ENCODE measurements around the gene BABAM2. TPM values are rescaled to one million over a fixed set of nuclear protein-coding genes. Genes with fewer than 3 reads are reported as not detected.

BABAM2 gene
- total RNA-seq, 1 experiment from 2014 or later = 40.8 TPM

- no peak for DNase-seq
- no peak overlapping the region for H3K4me3 ChIP-seq (ENCODE audit: low read length)
- no peak overlapping the region for H3K27ac ChIP-seq (ENCODE audit: low read length)
- no peak overlapping the region for H2AFZ ChIP-seq (ENCODE audit: low read length)
- no peaks in the 10 kb centered on the region for H3K4me1 ChIP-seq (ENCODE audit: low read length)
- H3K9me2 ChIP-seq (replicated peaks; ENCODE audit: insufficient read depth, low read length) = no peaks in the 10 kb centered on the region
- no peaks in the 10 kb centered on the region for H3K79me2 ChIP-seq (ENCODE audit: low read length)
- no peak overlapping the region for H3K9ac ChIP-seq (ENCODE audit: low read length)
- no peaks in the 10 kb centered on the region for H3K36me3 ChIP-seq (ENCODE audit: insufficient read depth, low read length)
- no peaks in the 10 kb centered on the region for H3K9me3 ChIP-seq (ENCODE audit: low read length)
- H3K27me3 ChIP-seq (ENCODE audit: low read length) = no peaks in the 10 kb centered on the region
- no peak overlapping the region for H3K4me2 ChIP-seq (ENCODE audit: low read depth, low read length, poor library complexity, severe bottlenecking)
- no peaks in the 10 kb centered on the region for H4K20me1 ChIP-seq (ENCODE audit: insufficient read depth, low read depth, low read length)
Observed at GRCh38 chr2:28063492-28063962, 173.0 kb downstream of the BABAM2 start.

GRCh38 chr2:28067602-28068001, 177.1 kb downstream of the BABAM2 start:
- no peaks in the 10 kb centered on the region for H3K36me3 ChIP-seq (ENCODE audit: insufficient read depth, low read length)
- H3K9me3 ChIP-seq (ENCODE audit: low read length) = no peaks in the 10 kb centered on the region
- no peak overlapping the region for H2AFZ ChIP-seq (ENCODE audit: low read length)
- no peak for DNase-seq
- no peaks in the 10 kb centered on the region for H4K20me1 ChIP-seq (ENCODE audit: insufficient read depth, low read depth, low read length)
- H3K9me2 ChIP-seq (replicated peaks; ENCODE audit: insufficient read depth, low read length) = no peaks in the 10 kb centered on the region
- H3K4me3 ChIP-seq (ENCODE audit: low read length) = no peak overlapping the region
- no peak overlapping the region for H3K9ac ChIP-seq (ENCODE audit: low read length)
- no peaks in the 10 kb centered on the region for H3K27me3 ChIP-seq (ENCODE audit: low read length)
- H3K27ac ChIP-seq (ENCODE audit: low read length) = no peak overlapping the region
- H3K4me1 ChIP-seq (ENCODE audit: low read length) = no peaks in the 10 kb centered on the region
- H3K79me2 ChIP-seq (ENCODE audit: low read length) = no peaks in the 10 kb centered on the region
- no peak overlapping the region for H3K4me2 ChIP-seq (ENCODE audit: low read depth, low read length, poor library complexity, severe bottlenecking)

- Histone ChIP-seq H3K4me1 (ENCODE audit: low read length) (no peaks in the 10 kb centered on the region), H4K20me1 (ENCODE audit: insufficient read depth, low read depth, low read length) (0 out of 2 replicates have a peak, but pooled peaks cover 3% of the 10 kb centered on the region), H3K4me2 (ENCODE audit: low read depth, low read length, poor library complexity, severe bottlenecking) (no peak overlapping the region), H3K27ac (ENCODE audit: low read length) (no peak overlapping the region), H3K9ac (ENCODE audit: low read length) (no peak overlapping the region), H3K27me3 (ENCODE audit: low read length) (no peaks in the 10 kb centered on the region), H3K9me3 (ENCODE audit: low read length) (no peaks in the 10 kb centered on the region), H3K9me2 (replicated peaks; ENCODE audit: insufficient read depth, low read length) (no peaks in the 10 kb centered on the region), H3K4me3 (ENCODE audit: low read length) (no peak overlapping the region), H3K79me2 (ENCODE audit: low read length) (no peaks in the 10 kb centered on the region), H3K36me3 (ENCODE audit: insufficient read depth, low read length) (no peaks in the 10 kb centered on the region), H2AFZ (ENCODE audit: low read length) (no peak overlapping the region)
- no peak for DNase-seq
Observed at GRCh38 chr2:28068088-28068487, 177.6 kb downstream of the BABAM2 start.

GRCh38 chr2:28068527-28068926, 178.0 kb downstream of the BABAM2 start:
- no peaks in the 10 kb centered on the region for H3K27me3 ChIP-seq (ENCODE audit: low read length)
- no peak overlapping the region for H3K27ac ChIP-seq (ENCODE audit: low read length)
- H3K9me2 ChIP-seq (replicated peaks; ENCODE audit: insufficient read depth, low read length) = no peaks in the 10 kb centered on the region
- no peak for DNase-seq
- H3K4me1 ChIP-seq (ENCODE audit: low read length) = no peaks in the 10 kb centered on the region
- no peaks in the 10 kb centered on the region for H3K79me2 ChIP-seq (ENCODE audit: low read length)
- H3K36me3 ChIP-seq (ENCODE audit: insufficient read depth, low read length) = no peaks in the 10 kb centered on the region
- H4K20me1 ChIP-seq (ENCODE audit: insufficient read depth, low read depth, low read length) = 0 out of 2 replicates have a peak, but pooled peaks cover 3% of the 10 kb centered on the region
- H3K4me2 ChIP-seq (ENCODE audit: low read depth, low read length, poor library complexity, severe bottlenecking) = no peak overlapping the region
- no peak overlapping the region for H3K4me3 ChIP-seq (ENCODE audit: low read length)
- no peak overlapping the region for H3K9ac ChIP-seq (ENCODE audit: low read length)
- no peaks in the 10 kb centered on the region for H3K9me3 ChIP-seq (ENCODE audit: low read length)
- H2AFZ ChIP-seq (ENCODE audit: low read length) = no peak overlapping the region

GRCh38 chr2:28071221-28071620, 180.7 kb downstream of the BABAM2 start:
- Histone ChIP-seq H3K4me2 (ENCODE audit: low read depth, low read length, poor library complexity, severe bottlenecking) (no peak overlapping the region), H3K4me3 (ENCODE audit: low read length) (no peak overlapping the region), H3K9ac (ENCODE audit: low read length) (no peak overlapping the region)

GRCh38 chr2:28074137-28074536, 183.6 kb downstream of the BABAM2 start:
- no peaks in the 10 kb centered on the region for H3K27me3 ChIP-seq (ENCODE audit: low read length)
- no peaks in the 10 kb centered on the region for H3K79me2 ChIP-seq (ENCODE audit: low read length)
- no peak overlapping the region for H3K4me2 ChIP-seq (ENCODE audit: low read depth, low read length, poor library complexity, severe bottlenecking)
- 0 out of 2 replicates have a peak, but pooled peaks cover 9% of the 10 kb centered on the region for H4K20me1 ChIP-seq (ENCODE audit: insufficient read depth, low read depth, low read length)
- no peaks in the 10 kb centered on the region for H3K4me1 ChIP-seq (ENCODE audit: low read length)
- H3K36me3 ChIP-seq (ENCODE audit: insufficient read depth, low read length) = no peaks in the 10 kb centered on the region
- H3K9me2 ChIP-seq (replicated peaks; ENCODE audit: insufficient read depth, low read length) = no peaks in the 10 kb centered on the region
- no peak overlapping the region for H3K27ac ChIP-seq (ENCODE audit: low read length)
- no peaks in the 10 kb centered on the region for H3K9me3 ChIP-seq (ENCODE audit: low read length)
- no peak for DNase-seq
- no peak overlapping the region for H3K4me3 ChIP-seq (ENCODE audit: low read length)
- H2AFZ ChIP-seq (ENCODE audit: low read length) = no peak overlapping the region
- no peak overlapping the region for H3K9ac ChIP-seq (ENCODE audit: low read length)

More at GRCh38 chr2:28071221-28071620, 180.7 kb downstream of the BABAM2 start:
- Histone ChIP-seq H3K9me2 (replicated peaks; ENCODE audit: insufficient read depth, low read length) (no peaks in the 10 kb centered on the region), H3K79me2 (ENCODE audit: low read length) (no peaks in the 10 kb centered on the region), H3K27ac (ENCODE audit: low read length) (no peak overlapping the region), H3K36me3 (ENCODE audit: insufficient read depth, low read length) (no peaks in the 10 kb centered on the region), H2AFZ (ENCODE audit: low read length) (no peak overlapping the region), H4K20me1 (ENCODE audit: insufficient read depth, low read depth, low read length) (0 out of 2 replicates have a peak, but pooled peaks cover 9% of the 10 kb centered on the region), H3K27me3 (ENCODE audit: low read length) (no peaks in the 10 kb centered on the region), H3K4me1 (ENCODE audit: low read length) (no peaks in the 10 kb centered on the region), H3K9me3 (ENCODE audit: low read length) (no peaks in the 10 kb centered on the region)
- no peak for DNase-seq

- Histone ChIP-seq H3K9ac (ENCODE audit: low read length) (no peak overlapping the region), H3K9me3 (ENCODE audit: low read length) (no peaks in the 10 kb centered on the region), H3K27me3 (ENCODE audit: low read length) (no peaks in the 10 kb centered on the region), H3K4me3 (ENCODE audit: low read length) (no peak overlapping the region), H3K79me2 (ENCODE audit: low read length) (no peaks in the 10 kb centered on the region), H3K27ac (ENCODE audit: low read length) (no peak overlapping the region), H2AFZ (ENCODE audit: low read length) (no peak overlapping the region), H3K9me2 (replicated peaks; ENCODE audit: insufficient read depth, low read length) (no peaks in the 10 kb centered on the region), H3K4me1 (ENCODE audit: low read length) (no peaks in the 10 kb centered on the region), H4K20me1 (ENCODE audit: insufficient read depth, low read depth, low read length) (peaks cover 3% of the 10 kb centered on the region; the same call in 1 of the 2 replicates), H3K36me3 (ENCODE audit: insufficient read depth, low read length) (no peaks in the 10 kb centered on the region), H3K4me2 (ENCODE audit: low read depth, low read length, poor library complexity, severe bottlenecking) (no peak overlapping the region)
- DNase-seq = no peak
Observed at GRCh38 chr2:28080911-28081310, 190.4 kb downstream of the BABAM2 start.

- H3K27ac ChIP-seq (ENCODE audit: low read length) = no peak overlapping the region
- no peak for DNase-seq
- no peaks in the 10 kb centered on the region for H3K9me3 ChIP-seq (ENCODE audit: low read length)
- H3K36me3 ChIP-seq (ENCODE audit: insufficient read depth, low read length) = no peaks in the 10 kb centered on the region
- H3K27me3 ChIP-seq (ENCODE audit: low read length) = no peaks in the 10 kb centered on the region
- H3K4me2 ChIP-seq (ENCODE audit: low read depth, low read length, poor library complexity, severe bottlenecking) = no peak overlapping the region
- H3K4me1 ChIP-seq (ENCODE audit: low read length) = no peaks in the 10 kb centered on the region
- no peak overlapping the region for H2AFZ ChIP-seq (ENCODE audit: low read length)
- H3K4me3 ChIP-seq (ENCODE audit: low read length) = no peak overlapping the region
- H4K20me1 ChIP-seq (ENCODE audit: insufficient read depth, low read depth, low read length) = peaks cover 3% of the 10 kb centered on the region; the same call in 1 of the 2 replicates
- H3K79me2 ChIP-seq (ENCODE audit: low read length) = no peaks in the 10 kb centered on the region
- H3K9ac ChIP-seq (ENCODE audit: low read length) = no peak overlapping the region
- H3K9me2 ChIP-seq (replicated peaks; ENCODE audit: insufficient read depth, low read length) = no peaks in the 10 kb centered on the region
Observed at GRCh38 chr2:28082131-28082530, 191.6 kb downstream of the BABAM2 start.
